HG02885 (cell line): ENCODE data around the gene VANGL2.
"Not testable (repeated sequence)": the region's sequence is repeated elsewhere in the genome, so short reads cannot be mapped to it uniquely, and the experiment has no call there.

Experiments
- ATAC-seq: cut with Tn5 transposase; IDR thresholded peaks from one replicate; pipeline ENCODE4 v1.9.1; 2021; ENCODE audit warnings: mild to moderate bottlenecking; ENCODE audit not compliant: unreplicated experiment, poor library complexity

The VANGL2 gene

DNA sequence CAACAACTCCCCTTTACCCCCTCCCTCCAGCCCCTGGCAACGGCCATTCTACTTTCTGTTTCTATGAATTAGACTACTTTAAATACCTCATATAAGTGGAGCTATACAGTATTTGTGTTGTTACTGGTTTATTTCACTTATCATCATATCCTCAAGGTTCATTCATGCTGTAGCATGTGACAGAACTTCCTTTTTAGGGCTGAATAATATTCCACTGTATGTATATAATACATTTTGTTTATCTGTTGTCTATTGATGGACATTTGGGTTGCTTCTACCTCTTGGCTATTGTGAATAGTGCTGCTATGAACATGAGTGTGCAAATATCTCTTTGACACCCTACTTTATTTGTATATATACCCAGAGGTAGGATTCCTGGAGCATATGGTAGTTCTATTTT is 31.3 kb upstream of the VANGL2 start:
- no peak for ATAC-seq

GRCh38 chr1:160370561-160371345 is 29.6 kb upstream of the VANGL2 start:
- no peak for ATAC-seq

GRCh38 chr1:160371346-160371631 is 29.1 kb upstream of the VANGL2 start:
- ATAC-seq = no peak

DNA sequence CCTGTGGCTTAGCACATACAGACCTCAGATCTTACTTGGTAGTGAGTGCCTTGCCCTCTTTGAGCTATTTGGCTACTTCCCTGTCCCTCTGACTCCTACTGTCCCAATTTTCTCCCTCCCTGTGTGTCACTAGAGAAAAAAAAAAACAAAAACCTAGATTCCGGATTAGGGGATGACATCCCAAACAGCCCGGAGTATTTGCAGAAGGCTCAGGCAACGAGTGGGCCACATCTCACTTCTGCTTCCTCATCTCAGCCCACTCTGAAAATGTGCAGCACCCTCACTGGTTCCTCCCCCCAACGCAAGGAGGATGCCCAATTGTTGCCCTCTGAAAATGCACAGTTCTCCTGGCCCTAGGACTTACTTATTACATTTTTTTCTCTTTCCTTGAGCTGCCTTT is 28.6 kb upstream of the VANGL2 start:
- no peak for ATAC-seq

- ATAC-seq = no peak
Measured at GRCh38 chr1:160373696-160374095, 26.7 kb upstream of the VANGL2 start.

DNA sequence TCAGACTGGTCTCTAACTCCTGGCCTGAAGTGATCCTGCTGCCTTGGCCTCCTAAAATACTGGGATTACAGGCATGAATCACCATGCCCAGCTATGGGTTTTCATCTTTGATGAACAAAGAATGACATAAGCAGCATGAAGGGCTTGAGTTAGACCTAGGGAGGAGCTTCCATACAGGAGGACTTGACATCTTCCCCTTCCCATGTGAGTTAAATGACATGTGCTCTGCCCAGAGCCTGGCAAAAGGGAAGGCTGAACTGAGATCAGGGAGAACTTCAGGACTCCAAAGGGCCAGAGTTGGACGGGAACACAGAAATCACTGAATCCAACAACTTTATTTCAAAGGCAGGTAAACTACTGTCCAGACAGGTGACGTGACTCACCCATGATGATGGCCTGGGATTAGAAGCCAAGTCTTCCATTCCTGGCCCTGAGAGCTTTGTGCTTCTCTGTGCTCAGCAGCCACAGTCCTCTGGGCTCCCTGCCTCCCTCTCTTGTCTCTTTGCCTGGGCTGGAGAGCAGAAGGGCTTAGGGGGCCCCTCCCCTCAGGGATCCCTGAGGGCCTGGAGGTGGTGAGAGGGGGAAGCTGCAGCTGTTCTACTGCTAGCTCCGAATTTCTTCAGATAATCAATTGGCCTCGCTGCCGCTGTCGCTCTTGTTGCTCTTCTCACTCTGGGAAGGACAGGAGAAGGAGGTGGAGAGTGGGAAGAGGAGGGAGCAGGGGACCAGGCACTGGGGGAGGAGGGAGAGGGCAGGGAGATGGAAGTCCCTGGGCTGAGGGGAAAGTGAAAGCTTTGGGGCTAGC is 25.9 kb upstream of the VANGL2 start:
- no peak for ATAC-seq

DNA sequence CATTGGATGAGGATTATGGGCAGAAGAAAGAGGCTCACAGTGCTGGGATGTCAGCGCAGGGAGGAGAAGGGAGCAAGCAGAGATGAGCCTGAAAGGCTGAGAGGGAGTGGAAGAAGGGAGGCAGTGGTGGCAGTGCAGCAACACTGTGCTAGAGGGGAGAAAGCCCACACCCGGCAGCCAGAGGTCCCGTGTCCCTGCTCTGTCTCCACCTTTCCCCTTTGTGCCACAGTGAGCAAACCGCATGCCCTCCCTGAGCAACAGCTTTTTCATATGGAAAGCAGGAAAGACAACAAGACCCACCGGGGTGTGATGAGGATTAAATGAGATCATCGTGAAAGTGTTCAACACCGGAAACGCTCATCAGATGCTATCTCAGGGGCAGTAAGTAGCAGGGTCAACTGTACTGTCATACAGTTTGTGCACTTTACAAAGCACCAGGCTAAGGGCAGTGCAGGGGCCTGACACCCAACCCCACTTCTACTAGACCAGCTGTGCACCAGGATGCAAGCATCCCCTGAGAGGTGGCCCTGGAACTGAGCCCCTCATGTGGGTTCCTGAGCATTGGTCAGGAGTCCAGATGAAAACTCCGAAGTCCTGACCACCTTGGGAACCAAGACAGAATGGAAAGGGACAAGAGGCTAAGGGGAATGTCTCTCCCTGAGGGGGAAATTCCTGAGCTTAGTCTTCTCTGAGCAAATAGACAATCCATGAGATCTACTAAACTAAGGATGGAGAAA is 24.4 kb upstream of the VANGL2 start:
- no peak for ATAC-seq

DNA sequence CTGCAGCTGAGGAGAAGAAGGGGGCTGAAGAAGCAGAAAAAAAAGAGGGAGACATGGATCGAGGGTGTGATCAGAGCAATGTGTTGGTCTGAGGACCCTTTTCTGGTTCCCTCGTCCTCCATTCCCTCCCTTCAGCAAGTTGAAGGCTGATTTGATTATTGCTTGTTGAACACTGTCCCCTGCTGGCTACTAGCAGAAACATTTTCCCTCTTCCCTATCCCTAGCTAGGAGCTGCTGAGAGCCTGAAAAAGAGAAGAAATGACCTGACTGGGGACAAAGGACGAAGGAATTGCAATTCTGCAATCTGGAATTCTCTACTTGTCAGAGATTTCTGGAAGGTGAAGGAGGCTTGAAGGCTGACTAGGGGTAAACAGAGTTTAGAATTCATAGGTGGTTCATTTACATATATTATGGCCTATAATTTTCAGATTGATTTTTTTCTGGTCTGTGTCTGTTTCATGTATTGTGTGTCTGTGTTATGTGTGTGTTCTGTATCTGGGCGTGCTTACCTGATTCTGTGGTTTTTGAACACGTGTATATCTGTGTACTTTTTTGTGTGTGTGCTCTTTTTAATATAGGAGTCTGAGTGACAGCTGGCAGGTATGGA is 23.7 kb upstream of the VANGL2 start:
- ATAC-seq = peak; percentile 64

DNA sequence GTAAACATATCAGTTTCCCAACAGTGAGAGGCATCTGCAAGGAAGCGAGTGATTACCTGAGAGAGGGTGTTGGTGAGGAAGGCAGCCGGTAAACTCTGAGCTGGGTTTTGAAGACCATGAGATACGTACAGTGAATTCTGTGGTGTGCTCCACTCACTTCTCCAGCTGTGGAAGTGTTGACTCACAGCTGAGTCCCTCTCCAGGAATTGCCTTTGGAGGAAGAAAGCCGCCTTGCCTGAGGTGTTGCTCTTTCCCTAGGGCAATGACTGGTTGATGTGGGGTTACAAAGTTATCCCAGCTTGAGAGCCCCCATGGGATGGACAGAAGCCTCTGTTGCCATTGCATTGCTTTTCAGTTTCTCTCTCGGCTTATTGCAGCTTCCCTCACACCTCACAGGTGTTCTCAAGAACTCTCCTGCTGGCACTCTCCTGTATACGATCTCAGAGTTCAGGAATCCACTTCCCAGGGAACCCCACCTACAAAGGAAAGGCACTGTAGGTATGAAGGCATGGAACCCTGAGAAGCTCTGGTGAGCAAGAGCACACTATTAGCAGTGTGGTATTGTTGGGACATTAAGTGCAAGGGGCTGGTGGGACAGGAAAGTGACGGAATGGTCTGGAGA is 22.7 kb upstream of the VANGL2 start:
- no peak for ATAC-seq

DNA sequence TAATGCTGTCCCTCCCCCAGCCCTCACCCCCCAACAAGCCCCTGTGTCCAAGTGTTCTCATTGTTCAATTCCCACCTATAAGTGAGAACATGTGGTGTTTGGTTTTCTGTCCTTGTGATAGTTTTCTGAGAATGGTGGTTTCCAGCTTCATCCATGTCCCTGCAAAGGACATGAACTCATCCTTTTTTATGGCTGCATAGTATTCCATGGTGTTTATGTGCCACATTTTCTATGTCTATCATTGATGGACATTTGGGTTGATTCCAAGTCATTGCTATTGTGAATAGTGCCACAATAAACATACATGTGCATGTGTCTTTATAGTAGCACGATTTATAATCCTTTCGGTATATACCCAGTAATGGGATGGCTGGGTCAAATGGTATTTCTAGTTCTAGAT is 15.6 kb upstream of the VANGL2 start:
- ATAC-seq = not testable (repeated sequence)

DNA sequence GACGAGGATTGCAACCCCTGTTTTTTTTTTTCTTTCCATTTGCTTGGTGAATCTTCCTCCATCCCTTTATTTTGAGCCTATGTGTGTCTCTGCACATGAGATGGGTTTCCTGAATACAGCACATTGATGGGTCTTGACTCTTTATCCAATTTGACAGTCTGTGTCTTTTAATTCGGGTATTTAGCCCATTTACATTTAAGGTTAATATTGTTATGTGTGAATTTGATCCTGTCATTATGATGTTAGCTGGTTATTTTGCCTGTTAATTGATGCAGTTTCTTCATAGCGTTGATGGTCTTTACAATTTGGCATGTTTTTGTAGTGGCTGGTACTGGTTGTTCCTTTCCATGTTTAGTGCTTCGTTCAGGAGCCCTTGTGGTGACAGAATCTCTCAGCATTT is 12.0 kb upstream of the VANGL2 start:
- ATAC-seq = not testable (repeated sequence)

GRCh38 chr1:160394673-160395072 is 5.7 kb upstream of the VANGL2 start:
- ATAC-seq = no peak

DNA sequence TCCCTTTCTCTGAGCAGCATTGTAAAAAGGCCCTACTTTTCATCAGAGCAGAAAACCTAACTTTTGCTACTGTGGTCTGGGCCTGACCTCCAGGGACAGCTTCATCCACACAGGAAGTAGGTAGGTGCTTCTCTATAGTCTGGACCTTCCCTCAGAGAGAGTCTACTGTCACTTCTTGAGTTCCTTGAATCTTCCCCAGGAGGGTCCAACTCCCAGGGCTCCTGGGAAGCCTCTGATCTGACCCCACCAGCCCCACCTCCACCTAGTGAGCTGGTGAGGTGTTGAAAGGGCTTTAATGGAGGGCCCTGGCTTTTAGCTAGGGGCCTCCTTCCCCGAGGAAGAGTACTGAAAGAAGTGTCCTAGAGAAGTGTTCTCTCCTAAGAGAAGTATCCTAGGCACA is 2.7 kb upstream of the VANGL2 start:
- ATAC-seq = no peak

DNA sequence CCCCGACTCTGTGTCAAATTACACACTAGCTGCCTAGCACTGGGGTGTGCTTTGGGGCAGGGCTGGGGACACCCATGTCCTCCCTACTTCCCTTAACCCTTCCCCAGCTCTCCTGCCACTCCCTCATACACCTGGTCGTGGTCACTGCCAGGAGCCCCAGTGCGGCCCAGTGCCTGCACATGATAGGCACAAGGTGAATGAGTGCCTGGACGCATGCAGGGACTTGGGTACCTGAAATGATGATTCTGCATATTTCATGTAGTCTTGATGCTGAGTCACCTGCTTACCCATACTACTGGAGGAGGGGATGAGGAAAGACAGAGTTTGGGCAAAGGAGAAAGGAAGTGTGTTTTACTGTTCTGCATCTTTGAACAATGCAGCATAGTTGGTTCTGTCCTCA is 1.5 kb upstream of the VANGL2 start:
- ATAC-seq = no peak

- no peak for ATAC-seq
Measured at GRCh38 chr1:160399544-160400222, 681 bp upstream of the VANGL2 start.

- ATAC-seq = no peak
Measured at GRCh38 chr1:160400646-160401486, 502 bp downstream of the VANGL2 start.

- no peak for ATAC-seq
Measured at GRCh38 chr1:160401487-160401805, 1.1 kb downstream of the VANGL2 start.

DNA sequence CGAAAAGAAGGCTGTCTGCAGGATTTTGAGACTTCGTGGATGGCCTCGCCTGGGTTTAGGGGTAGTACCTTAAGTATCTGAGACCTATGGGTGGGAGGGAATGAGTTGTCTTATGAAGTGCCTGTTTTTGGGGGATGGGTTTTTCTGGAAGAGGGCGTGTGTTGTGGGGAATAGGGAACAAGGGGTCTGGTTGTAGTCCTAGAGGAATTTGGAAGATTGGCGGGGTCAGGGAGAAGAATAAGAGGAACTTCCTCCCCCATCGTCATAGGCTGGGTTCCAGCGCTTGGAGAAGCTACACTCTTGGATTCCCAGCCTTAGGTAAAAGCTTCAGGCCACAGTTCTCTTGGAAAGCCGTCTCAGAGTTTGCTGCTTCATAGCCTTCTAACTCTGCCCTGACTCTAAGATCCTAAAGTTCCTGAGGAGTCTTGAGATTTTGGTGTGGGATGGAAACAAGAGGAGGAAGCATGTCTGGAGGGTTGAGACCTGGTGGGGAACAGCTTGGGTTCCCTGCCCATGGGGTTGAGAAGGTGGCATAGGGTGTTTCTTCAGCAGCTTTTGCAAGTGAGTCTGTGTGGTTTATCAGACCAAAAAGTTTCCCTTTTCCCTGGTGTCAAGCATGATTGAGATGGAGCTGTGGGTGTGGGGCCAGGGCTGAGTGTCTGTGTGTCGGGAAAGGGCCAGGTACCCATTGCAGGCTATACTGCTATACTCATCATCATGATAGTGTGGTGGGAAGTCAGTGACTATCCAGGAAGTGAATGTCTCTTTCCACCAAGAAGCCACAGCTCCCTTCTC is 1.8 kb downstream of the VANGL2 start:
- no peak for ATAC-seq
